Smooth muscle cell (in vitro differentiated cells): Measurements from ENCODE around the gene VSIG10. TPM values are rescaled to one million over a fixed set of nuclear protein-coding genes. Genes with fewer than 3 reads are reported as not detected.

ENCODE experiments used
- DNase-seq: peaks from one replicate; lab custom pipeline; 2025; ENCODE audit not compliant: unreplicated experiment; lab: John Stamatoyannopoulos, UW
- H2AFZ ChIP-seq: fragments of 200-600 bp; sonication (generic); 2 replicates; pipeline ENCODE4 v1.6.0; 2016; ENCODE audit warnings: antibody characterized with exemption, low read depth, mild to moderate bottlenecking
- H3F3A ChIP-seq: fragments of 200-600 bp; sonication (generic); 2 replicates; pipeline ENCODE4 v1.6.0; 2017; ENCODE audit warnings: antibody characterized with exemption, low read depth
- H3K27ac ChIP-seq: fragments of 200-600 bp; sonication (generic); 2 replicates; pipeline ENCODE4 v1.5.1; 2016; ENCODE audit warnings: low read depth, mild to moderate bottlenecking
- H3K27me3 ChIP-seq: fragments of 200-600 bp; sonication (generic); 2 replicates; pipeline ENCODE4 v1.6.1; 2016; ENCODE audit warnings: low read depth, mild to moderate bottlenecking
- H3K36me3 ChIP-seq: fragments of 200-600 bp; sonication (generic); 2 replicates; pipeline ENCODE4 v1.5.1; 2016; ENCODE audit warnings: low read depth
- H3K4me1 ChIP-seq: fragments of 200-600 bp; sonication (generic); 2 replicates; pipeline ENCODE4 v1.5.1; 2016; ENCODE audit warnings: low read depth
- H3K4me2 ChIP-seq: fragments of 200-600 bp; sonication (generic); 2 replicates; pipeline ENCODE4 v1.6.0; 2016; ENCODE audit warnings: mild to moderate bottlenecking
- H3K4me3 ChIP-seq: fragments of 200-600 bp; sonication (generic); 2 replicates; pipeline ENCODE4 v1.5.1; 2016; ENCODE audit warnings: mild to moderate bottlenecking
- H3K79me2 ChIP-seq: fragments of 200-600 bp; sonication (generic); 2 replicates; pipeline ENCODE4 v1.6.0; 2016; ENCODE audit warnings: low read depth, mild to moderate bottlenecking
- H3K9ac ChIP-seq: fragments of 200-600 bp; sonication (generic); 2 replicates; pipeline ENCODE4 v1.6.0; 2016; ENCODE audit warnings: low read depth
- H3K9me3 ChIP-seq: fragments of 200-600 bp; sonication (generic); replicated peaks from 2 replicates; pipeline ENCODE4 v1.5.1; 2016; ENCODE audit warnings: low read depth
- H4K20me1 ChIP-seq: fragments of 200-600 bp; sonication (generic); 2 replicates; pipeline ENCODE4 v1.6.0; 2016; ENCODE audit warnings: low read depth
- CTCF ChIP-seq: fragments of 200-600 bp; sonication (generic); IDR thresholded peaks from 2 replicates; pipeline ENCODE4 v1.5.1; 2017; ENCODE audit warnings: borderline replicate concordance, mild to moderate bottlenecking, antibody characterized with exemption; ENCODE audit not compliant: insufficient read depth, poor library complexity, severe bottlenecking
- whole genome bisulfite sequencing: methylation state at CpG from one replicate; pipeline ENCODE4 v1.1.7; 2016; ENCODE audit warnings: low lambda C conversion rate; 5-methylcytosine and 5-hydroxymethylcytosine counted together
- polyA plus RNA-seq: library from polyadenylated mRNA; unstranded; fragments of >200 nt; fragmentation: Nextera tagmentation; extraction: Ambion mirVana; gene quantifications from 2 replicates; pipeline ENCODE4 v1.2.1, GENCODE V29; 2016
- total RNA-seq: library from RNA; depleted of rRNA; stranded (reverse); fragments of >200 nt; gene quantifications from 2 replicates; pipeline ENCODE4 v1.2.3, GENCODE V29; 2014

The VSIG10 gene
- total and polyA plus RNA-seq, 2 experiments from 2014 or later: 2.3 to 3.0 TPM

GRCh38 chr12:118064608-118065007, 39.2 kb downstream of the VSIG10 start:
- no peak for DNase-seq
- H4K20me1 ChIP-seq: no peaks in the 10 kb centered on the region
- H3K36me3 ChIP-seq: no peaks in the 10 kb centered on the region
- H3K27me3 ChIP-seq: no peaks in the 10 kb centered on the region
- no peak overlapping the region for H3K27ac ChIP-seq
- H3K4me1 ChIP-seq: peaks cover 27% of the 10 kb centered on the region
- peaks cover 5% of the 10 kb centered on the region for H3K79me2 ChIP-seq
- peak; percentile 6 for TF ChIP-seq CTCF
- H2AFZ ChIP-seq: no peak overlapping the region
- peaks cover 12% of the 10 kb centered on the region for H3F3A ChIP-seq
- no peak overlapping the region for H3K9ac ChIP-seq
- H3K4me2 ChIP-seq: no peak overlapping the region
- H3K4me3 ChIP-seq: no peak overlapping the region
- H3K9me3 ChIP-seq: no peaks in the 10 kb centered on the region
- WGBS: 69% methylated on average over 2 of the region's 2 CpGs

- 66% methylated on average over 4 of the region's 4 CpGs for WGBS
- H3K27ac ChIP-seq: no peak overlapping the region
Measured at GRCh38 chr12:118063576-118064391, 40.0 kb downstream of the VSIG10 start.

GRCh38 chr12:118061873-118062843, 41.7 kb downstream of the VSIG10 start:
- peak overlapping the region; percentile 90 for H3K9ac ChIP-seq
- H3K27ac ChIP-seq: peak overlapping the region; percentile 91
- peaks cover 29% of the 10 kb centered on the region for H3K4me1 ChIP-seq
- whole genome bisulfite sequencing: under 1% methylated on average over 40 of the region's 44 CpGs
- peak overlapping the region; percentile 91 for H3K4me3 ChIP-seq
- H3F3A ChIP-seq: peaks cover 12% of the 10 kb centered on the region
- peaks cover 30% of the 10 kb centered on the region for H3K79me2 ChIP-seq
- no peaks in the 10 kb centered on the region for H3K36me3 ChIP-seq
- no peaks in the 10 kb centered on the region for H3K27me3 ChIP-seq
- H2AFZ ChIP-seq: peak overlapping the region; percentile 91
- no peaks in the 10 kb centered on the region for H3K9me3 ChIP-seq
- peak overlapping the region; percentile 98 for H3K4me2 ChIP-seq
- DNase-seq: no peak
- TF ChIP-seq CTCF: no peak
- no peaks in the 10 kb centered on the region for H4K20me1 ChIP-seq

More at GRCh38 chr12:118063576-118064391, 40.0 kb downstream of the VSIG10 start:
- Histone ChIP-seq H3K9me3 (no peaks in the 10 kb centered on the region), H4K20me1 (no peaks in the 10 kb centered on the region), H3K4me3 (peak overlapping the region; percentile 6), H3K36me3 (no peaks in the 10 kb centered on the region), H3K4me1 (peaks cover 29% of the 10 kb centered on the region), H3K27me3 (no peaks in the 10 kb centered on the region), H3K79me2 (peaks cover 14% of the 10 kb centered on the region), H3F3A (peaks cover 12% of the 10 kb centered on the region), H3K4me2 (peak overlapping the region; percentile 98), H3K9ac (no peak overlapping the region), H2AFZ (no peak overlapping the region)
- DNase-seq: no peak
- TF ChIP-seq CTCF: no peak
